GM21528 (cell line): ENCODE results near the gene TOP3B.

Experiments
- ATAC-seq: cut with Tn5 transposase; IDR thresholded peaks from one replicate; pipeline ENCODE4 v1.9.1; 2021; ENCODE audit warnings: mild to moderate bottlenecking, moderate library complexity; ENCODE audit not compliant: unreplicated experiment, low FRiP score

TOP3B gene, protein sequence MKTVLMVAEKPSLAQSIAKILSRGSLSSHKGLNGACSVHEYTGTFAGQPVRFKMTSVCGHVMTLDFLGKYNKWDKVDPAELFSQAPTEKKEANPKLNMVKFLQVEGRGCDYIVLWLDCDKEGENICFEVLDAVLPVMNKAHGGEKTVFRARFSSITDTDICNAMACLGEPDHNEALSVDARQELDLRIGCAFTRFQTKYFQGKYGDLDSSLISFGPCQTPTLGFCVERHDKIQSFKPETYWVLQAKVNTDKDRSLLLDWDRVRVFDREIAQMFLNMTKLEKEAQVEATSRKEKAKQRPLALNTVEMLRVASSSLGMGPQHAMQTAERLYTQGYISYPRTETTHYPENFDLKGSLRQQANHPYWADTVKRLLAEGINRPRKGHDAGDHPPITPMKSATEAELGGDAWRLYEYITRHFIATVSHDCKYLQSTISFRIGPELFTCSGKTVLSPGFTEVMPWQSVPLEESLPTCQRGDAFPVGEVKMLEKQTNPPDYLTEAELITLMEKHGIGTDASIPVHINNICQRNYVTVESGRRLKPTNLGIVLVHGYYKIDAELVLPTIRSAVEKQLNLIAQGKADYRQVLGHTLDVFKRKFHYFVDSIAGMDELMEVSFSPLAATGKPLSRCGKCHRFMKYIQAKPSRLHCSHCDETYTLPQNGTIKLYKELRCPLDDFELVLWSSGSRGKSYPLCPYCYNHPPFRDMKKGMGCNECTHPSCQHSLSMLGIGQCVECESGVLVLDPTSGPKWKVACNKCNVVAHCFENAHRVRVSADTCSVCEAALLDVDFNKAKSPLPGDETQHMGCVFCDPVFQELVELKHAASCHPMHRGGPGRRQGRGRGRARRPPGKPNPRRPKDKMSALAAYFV

GRCh38 chr22:21982338-21982965 is at the start of gene TOP3B:
TOP3B (minus strand) TSS chr22:21982787; CDS start chr22:21975709, 7,078 bp downstream.
- ATAC-seq: peak; percentile 61

DNA sequence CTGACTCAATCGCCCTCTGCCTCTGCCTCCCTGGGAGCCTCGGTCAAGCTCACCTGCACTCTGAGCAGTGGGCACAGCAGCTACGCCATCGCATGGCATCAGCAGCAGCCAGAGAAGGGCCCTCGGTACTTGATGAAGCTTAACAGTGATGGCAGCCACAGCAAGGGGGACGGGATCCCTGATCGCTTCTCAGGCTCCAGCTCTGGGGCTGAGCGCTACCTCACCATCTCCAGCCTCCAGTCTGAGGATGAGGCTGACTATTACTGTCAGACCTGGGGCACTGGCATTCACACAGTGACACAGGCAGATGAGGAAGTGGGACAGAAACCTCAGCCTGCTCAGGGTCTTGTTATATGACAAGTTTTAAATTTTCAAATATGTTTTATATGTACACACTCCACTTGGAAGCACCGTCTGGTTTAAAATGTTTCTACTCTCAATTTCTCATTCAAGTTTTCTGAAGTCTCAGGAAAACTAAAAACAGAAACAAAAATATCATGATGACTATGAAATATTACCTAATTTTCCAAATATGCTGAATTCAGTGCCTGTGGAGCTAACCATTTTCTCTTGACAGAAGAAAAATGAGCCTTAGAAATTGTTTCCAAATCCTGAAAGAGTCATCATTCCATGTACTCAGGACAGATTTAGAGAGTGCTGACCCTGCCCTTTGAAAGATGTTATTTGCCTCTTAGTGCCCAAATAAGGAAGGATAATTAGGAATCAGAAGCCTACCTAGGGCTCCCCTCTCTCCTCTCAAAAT is 48.8 kb upstream of the TOP3B start:
- ATAC-seq: no peak

DNA sequence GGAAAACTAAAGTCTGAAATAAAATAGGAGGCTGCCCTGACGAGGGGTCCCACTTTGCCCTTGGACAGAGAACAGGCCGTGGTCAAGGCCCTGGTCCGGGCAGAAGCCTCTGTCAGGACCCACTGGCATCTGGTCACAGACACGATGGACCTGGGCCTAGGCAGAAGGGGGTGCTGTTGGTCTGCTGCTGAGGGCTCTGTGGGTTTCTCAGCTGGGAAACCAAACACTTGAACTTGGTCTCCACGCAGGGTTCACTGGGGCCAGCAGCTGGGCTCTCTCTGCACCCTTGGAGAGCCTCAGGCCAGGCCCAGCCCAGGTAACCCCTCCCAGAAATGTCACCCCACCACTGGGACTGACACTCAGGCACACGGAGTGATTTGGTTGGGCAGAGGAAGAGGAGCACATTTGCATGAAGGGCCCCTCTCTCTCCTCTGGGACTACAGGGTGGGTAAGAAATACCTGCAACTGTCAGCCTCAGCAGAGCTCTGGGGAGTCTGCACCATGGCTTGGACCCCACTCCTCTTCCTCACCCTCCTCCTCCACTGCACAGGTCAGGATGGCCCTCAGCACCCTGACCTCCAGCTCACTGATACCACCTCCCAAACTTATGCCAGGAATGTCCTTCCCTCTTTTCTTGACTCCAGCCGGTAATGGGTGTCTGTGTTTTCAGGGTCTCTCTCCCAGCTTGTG is 48.1 kb upstream of the TOP3B start:
- peak; percentile 46 for ATAC-seq

DNA sequence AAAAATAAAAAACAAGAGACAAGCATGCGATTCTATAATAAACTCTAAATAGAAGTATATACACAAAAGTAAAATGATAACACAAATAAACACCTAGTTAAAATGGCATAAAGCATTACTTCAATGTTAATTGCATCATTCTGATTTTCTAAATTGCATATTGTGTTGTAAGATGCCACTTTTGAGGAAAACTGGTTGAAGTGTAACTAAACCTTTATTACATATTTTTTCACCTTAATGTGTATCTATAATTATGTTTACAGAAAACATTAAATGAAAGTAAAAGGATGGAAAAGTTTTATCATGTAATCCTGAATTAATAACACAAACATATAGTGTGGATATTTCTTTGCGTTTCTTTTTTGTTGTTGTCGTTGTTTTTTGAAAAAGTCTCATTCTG is 45.4 kb upstream of the TOP3B start:
- no peak for ATAC-seq

DNA sequence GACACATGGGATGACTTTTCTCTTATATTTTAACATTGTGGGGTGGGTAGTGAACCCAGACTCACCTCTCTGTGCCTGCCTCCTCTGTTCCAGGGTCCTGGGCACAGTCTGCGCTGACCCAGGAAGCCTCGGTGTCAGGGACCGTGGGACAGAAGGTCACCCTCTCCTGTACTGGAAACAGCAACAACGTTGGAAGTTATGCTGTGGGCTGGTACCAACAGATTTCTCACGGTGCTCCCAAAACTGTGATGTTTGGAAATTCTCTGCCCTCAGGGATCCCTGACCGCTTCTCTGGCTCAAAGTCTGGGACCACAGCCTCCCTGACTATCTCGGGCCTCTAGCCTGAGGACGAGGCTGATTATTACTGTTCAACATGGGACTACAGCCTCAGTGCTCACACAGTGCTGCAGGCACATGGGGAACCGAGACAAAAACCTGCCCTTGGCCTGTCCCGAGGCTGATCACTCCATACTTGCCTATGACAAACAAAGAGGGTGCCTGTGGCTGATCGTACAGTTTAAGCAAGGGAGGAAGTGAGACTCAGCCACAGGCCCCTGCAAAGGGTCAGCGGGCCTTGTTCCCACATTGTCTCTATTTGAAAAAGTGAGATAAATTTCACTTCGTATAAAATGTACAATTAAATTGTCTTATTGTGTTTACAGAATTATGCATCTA is 43.7 kb upstream of the TOP3B start:
- ATAC-seq: no peak

DNA sequence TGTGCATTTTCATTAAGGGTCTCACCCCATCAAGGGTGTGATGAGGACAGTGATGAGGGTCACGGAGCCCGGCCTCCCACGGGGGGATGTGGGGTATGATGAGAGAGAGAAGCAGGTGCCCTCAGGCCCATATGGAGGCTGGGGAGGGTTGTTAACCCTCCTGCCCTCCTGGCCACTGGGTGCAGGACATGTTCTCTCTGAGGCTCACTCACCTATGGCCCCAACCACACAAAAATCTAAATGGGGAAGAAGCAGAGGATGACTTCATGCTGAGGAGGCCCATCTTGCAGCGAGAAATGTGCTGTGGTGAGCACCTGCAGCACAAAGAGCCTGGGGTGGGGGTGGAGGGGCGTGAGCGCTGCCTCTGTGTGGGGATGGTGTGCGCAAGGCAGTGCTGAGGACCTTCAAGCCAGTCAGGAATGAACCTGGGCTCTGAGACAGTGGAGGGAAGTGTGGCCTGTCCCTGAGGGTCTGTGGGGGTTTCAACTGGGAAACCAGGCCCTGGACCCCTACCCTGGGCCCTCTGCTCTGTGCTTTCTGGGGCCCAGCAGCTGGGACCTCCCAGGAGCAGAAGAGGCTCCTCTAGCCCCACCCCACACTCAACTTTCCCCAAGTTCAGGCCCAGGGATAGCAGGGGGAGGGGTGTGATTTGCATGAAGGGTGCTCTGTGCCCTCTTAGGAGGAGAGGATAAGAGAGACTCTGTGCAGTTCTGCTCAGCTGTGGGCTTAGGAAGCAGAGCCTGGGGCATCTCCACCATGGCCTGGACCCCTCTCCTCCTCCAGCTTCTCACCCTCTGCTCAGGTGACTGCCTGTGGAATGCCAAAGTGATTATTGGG is 43.0 kb upstream of the TOP3B start:
- no peak for ATAC-seq

DNA sequence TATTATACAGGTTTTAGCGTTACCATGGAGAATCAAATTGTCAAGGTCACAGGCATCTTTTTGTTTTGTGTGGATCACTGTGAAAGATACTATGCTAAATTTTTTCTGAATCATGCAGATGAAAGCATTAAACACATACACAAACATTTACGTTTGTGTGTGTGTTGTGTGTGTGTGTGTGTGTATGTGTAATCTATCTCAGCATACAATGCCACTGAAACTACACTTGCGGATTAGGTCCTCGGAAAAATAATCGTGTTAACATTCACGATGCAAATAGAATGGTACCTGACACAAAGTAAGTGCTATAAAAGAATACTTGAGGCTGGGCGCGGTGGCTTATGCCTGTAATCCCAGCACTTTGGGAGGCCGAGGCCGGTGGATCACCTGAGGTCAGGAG is 41.9 kb upstream of the TOP3B start:
- ATAC-seq: no peak

- no peak for ATAC-seq
These were observed 41.1 kb upstream of the TOP3B start for GRCh38 chr22:22023581-22024137.

- ATAC-seq: no peak
These were observed 40.5 kb upstream of the TOP3B start for GRCh38 chr22:22022947-22023534.

- ATAC-seq: no peak
These were observed 39.8 kb upstream of the TOP3B start for GRCh38 chr22:22022255-22022840.

- ATAC-seq: no peak
These were observed 38.7 kb upstream of the TOP3B start for GRCh38 chr22:22021162-22021750.

GRCh38 chr22:22020425-22020852 is 37.9 kb upstream of the TOP3B start:
- ATAC-seq: no peak

GRCh38 chr22:22019659-22020424 is 37.3 kb upstream of the TOP3B start:
- ATAC-seq: no peak

DNA sequence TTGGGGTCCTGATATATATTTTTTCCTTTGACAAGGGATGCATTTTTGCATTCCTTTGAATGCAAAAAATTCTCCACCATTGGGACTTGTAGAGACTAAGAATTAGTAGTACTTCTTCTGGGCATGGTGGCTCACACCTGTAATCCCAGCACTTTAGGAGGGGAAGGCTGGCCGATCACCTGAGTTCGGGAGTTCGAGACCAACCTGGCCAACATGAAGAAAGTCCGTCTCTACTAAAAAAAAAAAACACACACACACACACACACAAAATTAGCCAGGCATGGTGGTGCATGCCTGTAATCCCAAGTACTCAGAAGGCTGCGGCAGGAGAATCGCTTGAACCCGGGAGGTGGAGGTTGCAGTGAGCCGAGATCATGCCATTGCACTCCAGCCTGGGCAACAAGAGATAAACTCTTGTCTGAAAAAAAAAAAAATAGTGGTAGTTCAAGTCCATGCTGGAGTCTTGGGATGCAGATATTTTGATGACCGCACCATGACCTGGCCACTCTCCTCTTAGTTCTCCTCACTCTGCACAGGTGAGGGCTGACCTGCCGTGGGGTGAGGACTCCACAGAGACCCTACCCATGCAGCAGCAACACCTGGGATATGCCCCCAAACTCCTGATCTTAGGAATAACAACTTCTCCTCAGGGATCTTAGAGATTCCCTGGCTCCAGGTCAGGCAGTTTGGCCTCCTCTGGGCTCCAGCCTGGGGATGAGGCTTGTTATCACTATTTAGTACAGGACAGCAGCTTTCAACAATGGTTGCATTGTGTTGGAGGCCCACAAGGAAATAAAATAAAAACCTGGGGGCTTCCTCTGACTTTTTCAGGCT is 36.5 kb upstream of the TOP3B start:
- no peak for ATAC-seq

DNA sequence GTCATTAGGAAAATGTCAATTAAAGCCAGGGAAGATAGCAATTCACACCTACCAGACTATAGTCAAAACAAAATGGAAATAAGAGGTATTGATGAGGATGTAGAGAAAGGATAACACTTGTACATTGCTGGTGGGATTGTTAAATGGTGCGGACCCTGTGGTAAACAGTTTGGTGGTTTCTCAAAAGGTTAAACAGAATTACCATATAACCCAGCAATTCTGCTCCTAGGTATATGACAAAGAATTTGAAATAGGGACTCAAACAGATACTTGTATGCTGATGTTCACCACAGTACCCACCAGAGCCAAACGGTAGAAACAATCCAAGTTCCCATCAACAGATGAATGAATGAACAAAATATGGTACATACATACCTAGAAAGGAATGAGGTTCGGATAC is 33.0 kb upstream of the TOP3B start:
- ATAC-seq: no peak
